H9 (cell line): ENCODE results near the gene HS2ST1. TPM values are rescaled to one million over a fixed set of nuclear protein-coding genes. Genes with fewer than 3 reads are reported as not detected.

Source experiments
- DNase-seq: peaks from one replicate; pipeline ENCODE4 v3.0.0-alpha.2; 2017
- H2AFZ ChIP-seq: one replicate; pipeline ENCODE4 v1.6.1; 2013; ENCODE audit warnings: mild to moderate bottlenecking, low read length, control low read depth, moderate library complexity
- H2AK5ac ChIP-seq: 2 replicates; pipeline ENCODE4 v1.6.1; 2013; ENCODE audit warnings: low read length, control low read depth, mixed read lengths; ENCODE audit not compliant: insufficient read length
- H2BK120ac ChIP-seq: one replicate; pipeline ENCODE4 v1.6.1; 2013; ENCODE audit warnings: low read depth, mild to moderate bottlenecking, low read length, control low read depth, inconsistent platforms; ENCODE audit not compliant: poor library complexity, severe bottlenecking
- H2BK12ac ChIP-seq: 2 replicates; pipeline ENCODE4 v1.6.1; 2013; ENCODE audit warnings: low read length, control low read depth, mixed read lengths, low read depth; ENCODE audit not compliant: insufficient read length
- H2BK15ac ChIP-seq: 2 replicates; pipeline ENCODE4 v1.6.1; 2013; ENCODE audit warnings: low read depth, low read length, control low read depth
- H2BK20ac ChIP-seq: one replicate; pipeline ENCODE4 v1.6.1; 2013; ENCODE audit warnings: low read depth, mild to moderate bottlenecking, low read length, control low read depth, inconsistent platforms; ENCODE audit not compliant: poor library complexity, severe bottlenecking
- H2BK5ac ChIP-seq: 2 replicates; pipeline ENCODE4 v1.6.1; 2013; ENCODE audit warnings: low read length, control low read depth, mixed read lengths; ENCODE audit not compliant: insufficient read length
- H3K14ac ChIP-seq: 2 replicates; pipeline ENCODE4 v1.6.1; 2013; ENCODE audit warnings: low read length, control low read depth; ENCODE audit not compliant: insufficient read depth
- H3K18ac ChIP-seq: 2 replicates; pipeline ENCODE4 v1.6.1; 2013; ENCODE audit warnings: low read depth, mild to moderate bottlenecking, mixed read lengths, low read length, control low read depth; ENCODE audit not compliant: insufficient read length
- H3K23ac ChIP-seq: 2 replicates; pipeline ENCODE4 v1.6.1; 2013; ENCODE audit warnings: low read length, control low read depth, mixed read lengths, low read depth; ENCODE audit not compliant: insufficient read length
- H3K23me2 ChIP-seq: 2 replicates; pipeline ENCODE4 v1.6.1; 2013; ENCODE audit warnings: low read depth, mild to moderate bottlenecking, mixed read lengths, low read length, control low read depth; ENCODE audit not compliant: insufficient read length, poor library complexity, severe bottlenecking
- H3K27ac ChIP-seq: 2 replicates; pipeline ENCODE4 v1.5.1; 2013; ENCODE audit warnings: low read length, control low read depth, mixed read lengths, low read depth; ENCODE audit not compliant: insufficient read length
- H3K27me3 ChIP-seq: 2 replicates; pipeline ENCODE4 v1.6.1; 2013; ENCODE audit warnings: low read length, control low read depth, inconsistent platforms; ENCODE audit not compliant: insufficient read depth
- H3K4ac ChIP-seq: 2 replicates; pipeline ENCODE4 v1.6.1; 2013; ENCODE audit warnings: low read depth, mild to moderate bottlenecking, control low read depth, inconsistent platforms, low read length, moderate library complexity
- H3K4me1 ChIP-seq: 2 replicates; pipeline ENCODE4 v1.6.1; 2013; ENCODE audit warnings: low read length, control low read depth, inconsistent platforms; ENCODE audit not compliant: insufficient read depth
- H3K4me2 ChIP-seq: 2 replicates; pipeline ENCODE4 v1.6.1; 2013; ENCODE audit warnings: low read length, control low read depth, mixed read lengths; ENCODE audit not compliant: insufficient read length, insufficient read depth
- H3K56ac ChIP-seq: 2 replicates; pipeline ENCODE4 v1.6.1; 2013; ENCODE audit warnings: low read depth, mild to moderate bottlenecking, mixed read lengths, low read length, control low read depth; ENCODE audit not compliant: insufficient read length
- H3K79me1 ChIP-seq: 2 replicates; pipeline ENCODE4 v1.6.1; 2013; ENCODE audit warnings: low read depth, mild to moderate bottlenecking, moderate library complexity, low read length, control low read depth, inconsistent platforms; ENCODE audit not compliant: insufficient read depth, poor library complexity, severe bottlenecking
- H3K79me2 ChIP-seq: 2 replicates; pipeline ENCODE4 v1.6.1; 2013; ENCODE audit warnings: low read length, control low read depth, inconsistent platforms; ENCODE audit not compliant: insufficient read depth
- H3K9ac ChIP-seq: 2 replicates; pipeline ENCODE4 v1.6.1; 2013; ENCODE audit warnings: low read length, control low read depth, mixed read lengths; ENCODE audit not compliant: insufficient read length; ENCODE audit errors: extremely low read depth
- H3K9me3 ChIP-seq: one replicate; pipeline ENCODE4 v1.6.1; 2013; ENCODE audit warnings: low read depth, low read length, inconsistent platforms; ENCODE audit not compliant: control insufficient read depth
- H3T11ph ChIP-seq: one replicate; pipeline ENCODE4 v1.6.1; 2013; ENCODE audit warnings: mild to moderate bottlenecking, low read length, control low read depth, inconsistent platforms
- H4K20me1 ChIP-seq: one replicate; pipeline ENCODE4 v1.6.1; 2013; ENCODE audit not compliant: control insufficient read depth, insufficient read length, insufficient read depth
- H4K5ac ChIP-seq: 2 replicates; pipeline ENCODE4 v1.6.1; 2013; ENCODE audit warnings: low read depth, mild to moderate bottlenecking, mixed read lengths, low read length, control low read depth; ENCODE audit not compliant: insufficient read length
- H4K8ac ChIP-seq: replicated peaks from 2 replicates; pipeline ENCODE4 v1.6.1; 2013; ENCODE audit warnings: low read length, control low read depth, mixed read lengths, low read depth; ENCODE audit not compliant: insufficient read length
- H4K91ac ChIP-seq: 2 replicates; pipeline ENCODE4 v1.6.1; 2013; ENCODE audit warnings: low read depth, mild to moderate bottlenecking, moderate library complexity, mixed read lengths, low read length, control low read depth; ENCODE audit not compliant: insufficient read length
- H3K27ac Mint-ChIP-seq, 3 experiments: 2 replicates in 2 of 3; 3 replicates in 1 of 3; pipeline ENCODE4 v1.8.0; 2020 to 2021; ENCODE audit warnings: mixed read lengths in 3 of 3, mild to moderate bottlenecking in 1 of 3, moderate library complexity in 1 of 3
- H3K27me3 Mint-ChIP-seq: 2 replicates; pipeline ENCODE4 v1.8.0; 2021; ENCODE audit warnings: low read depth, mild to moderate bottlenecking, moderate library complexity, mixed read lengths
- H3K36me3 Mint-ChIP-seq, 3 experiments: 2 replicates in 2 of 3; 3 replicates in 1 of 3; pipeline ENCODE4 v1.8.0; 2020 to 2021; ENCODE audit warnings: low read depth in 3 of 3, mixed read lengths in 3 of 3; ENCODE audit not compliant: insufficient read depth in 1 of 3
- H3K4me1 Mint-ChIP-seq, 2 experiments: 2 replicates each; pipeline ENCODE4 v1.8.0; 2020; ENCODE audit warnings: mixed read lengths in 2 of 2
- H3K4me3 Mint-ChIP-seq, 2 experiments: 2 replicates in 1 of 2; 3 replicates in 1 of 2; pipeline ENCODE4 v1.8.0; 2020 to 2021; ENCODE audit warnings: mild to moderate bottlenecking in 2 of 2, mixed read lengths in 2 of 2, moderate library complexity in 1 of 2
- H3K9me3 Mint-ChIP-seq, 2 experiments: 2 replicates in 1 of 2; 3 replicates in 1 of 2; pipeline ENCODE4 v1.8.0; 2020; ENCODE audit warnings: mild to moderate bottlenecking in 2 of 2, mixed read lengths in 2 of 2, moderate library complexity in 1 of 2
- WGBS: extraction: QIAGEN DNeasy Blood & Tissue Kit; methylation state at CpG from one replicate; pipeline ENCODE4 v1.1.7; 2013; ENCODE audit warnings: missing lambda C conversion rate, low lambda C conversion rate, mixed read lengths; ENCODE audit not compliant: insufficient read length; ENCODE audit errors: extremely low coverage; 5-methylcytosine and 5-hydroxymethylcytosine counted together
- total RNA-seq: library from RNA; stranded (reverse); gene quantifications from 2 replicates; pipeline ENCODE4 v1.2.1, GENCODE V29; 2021
- TF ChIP-seq, protein P1 (sequence below): fragments of 200-600 bp; sonication (generic); conservative IDR thresholded peaks from 3 replicates; pipeline ENCODE4 v1.8.0; 2021; ENCODE audit warnings: antibody characterized with exemption, mild to moderate bottlenecking

HS2ST1 gene
- total RNA-seq, 1 experiment from 2014 or later: 20.1 TPM

DNA sequence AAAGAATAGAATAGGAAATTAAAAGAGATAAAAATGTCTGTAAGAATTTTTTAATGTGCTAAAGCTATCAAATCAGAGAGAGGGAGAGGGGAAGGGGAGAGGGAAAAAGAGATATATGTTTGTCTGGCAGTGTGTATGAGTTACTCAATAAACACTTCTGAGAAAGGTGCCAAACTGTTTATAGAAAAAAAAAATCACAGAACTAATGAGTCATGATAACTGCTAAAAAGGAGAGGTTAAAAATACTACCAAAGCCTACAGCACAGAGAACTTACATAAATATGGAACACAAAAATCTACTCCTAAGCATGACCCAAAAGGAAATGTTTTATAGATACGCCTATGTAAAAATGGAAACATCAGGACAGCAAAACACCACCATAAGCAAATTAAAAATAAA, 46.0 kb upstream of the HS2ST1 start:
- H3K79me2 ChIP-seq: no peaks in the 10 kb centered on the region
- no peaks in the 10 kb centered on the region for H4K20me1 ChIP-seq
- H3K18ac ChIP-seq: no peak overlapping the region
- H3K27ac ChIP-seq: no peak overlapping the region
- H3K9ac ChIP-seq: no peak overlapping the region
- no peaks in the 10 kb centered on the region for H3K27me3 ChIP-seq
- H4K91ac ChIP-seq: no peak overlapping the region
- H3K4ac ChIP-seq: no peak overlapping the region
- H2BK20ac ChIP-seq: no peak overlapping the region
- Mint-ChIP-seq H3K36me3 (peaks cover 6 to 13% (median 12%) of the 10 kb centered on the region in 3 experiments; a peak in 5 of 7 replicates), H3K27ac (peak overlapping the region; percentile 41 to 52 (median 46); a peak in 3 of 7 replicates), H3K9me3 (no peaks in the 10 kb centered on the region), H3K27me3 (no peaks in the 10 kb centered on the region), H3K4me3 (no peak overlapping the region), H3K4me1 (peaks cover 12% of the 10 kb centered on the region in 2 experiments)
- H3K14ac ChIP-seq: no peak overlapping the region
- H2BK12ac ChIP-seq: no peak overlapping the region
- no peaks in the 10 kb centered on the region for H3K4me1 ChIP-seq
- H2AK5ac ChIP-seq: no peak overlapping the region
- H3K56ac ChIP-seq: no peak overlapping the region
- TF ChIP-seq, protein P1, sequence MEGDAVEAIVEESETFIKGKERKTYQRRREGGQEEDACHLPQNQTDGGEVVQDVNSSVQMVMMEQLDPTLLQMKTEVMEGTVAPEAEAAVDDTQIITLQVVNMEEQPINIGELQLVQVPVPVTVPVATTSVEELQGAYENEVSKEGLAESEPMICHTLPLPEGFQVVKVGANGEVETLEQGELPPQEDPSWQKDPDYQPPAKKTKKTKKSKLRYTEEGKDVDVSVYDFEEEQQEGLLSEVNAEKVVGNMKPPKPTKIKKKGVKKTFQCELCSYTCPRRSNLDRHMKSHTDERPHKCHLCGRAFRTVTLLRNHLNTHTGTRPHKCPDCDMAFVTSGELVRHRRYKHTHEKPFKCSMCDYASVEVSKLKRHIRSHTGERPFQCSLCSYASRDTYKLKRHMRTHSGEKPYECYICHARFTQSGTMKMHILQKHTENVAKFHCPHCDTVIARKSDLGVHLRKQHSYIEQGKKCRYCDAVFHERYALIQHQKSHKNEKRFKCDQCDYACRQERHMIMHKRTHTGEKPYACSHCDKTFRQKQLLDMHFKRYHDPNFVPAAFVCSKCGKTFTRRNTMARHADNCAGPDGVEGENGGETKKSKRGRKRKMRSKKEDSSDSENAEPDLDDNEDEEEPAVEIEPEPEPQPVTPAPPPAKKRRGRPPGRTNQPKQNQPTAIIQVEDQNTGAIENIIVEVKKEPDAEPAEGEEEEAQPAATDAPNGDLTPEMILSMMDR: no peak
- no peaks in the 10 kb centered on the region for H3K9me3 ChIP-seq
- H3K23me2 ChIP-seq: no peaks in the 10 kb centered on the region
- DNase-seq: no peak
- H3K79me1 ChIP-seq: peaks cover 5% of the 10 kb centered on the region
- no peak overlapping the region for H3T11ph ChIP-seq
- no CpG with 5 or more reads among the region's 1 CpG for WGBS
- no peak overlapping the region for H2BK120ac ChIP-seq
- H2BK15ac ChIP-seq: no peak overlapping the region
- no peak overlapping the region for H4K8ac ChIP-seq
- H2AFZ ChIP-seq: no peak overlapping the region
- no peak overlapping the region for H3K4me2 ChIP-seq
- no peak overlapping the region for H4K5ac ChIP-seq
- no peak overlapping the region for H3K23ac ChIP-seq
- no peak overlapping the region for H2BK5ac ChIP-seq
